NCI-H748 treated with DMSO at 0.1 percent for 48 hours (cell line): Measurements from ENCODE around the gene SART1.

ENCODE experiments used
- DNase-seq: peaks from one replicate; lab custom pipeline; 2025; lab: John Stamatoyannopoulos, UW

The SART1 gene

GRCh38 chr11:65964906-65965305 lies 3.4 kb downstream of the SART1 start:
- no peak for DNase-seq

GRCh38 chr11:65965986-65966762 lies 4.6 kb downstream of the SART1 start:
- DNase-seq = no peak

- DNase-seq = no peak
Measured at GRCh38 chr11:65967329-65967934, 5.9 kb downstream of the SART1 start.

- no peak for DNase-seq
Measured at GRCh38 chr11:65968600-65969482, 7.3 kb downstream of the SART1 start.

GRCh38 chr11:65972116-65972515 lies 10.6 kb downstream of the SART1 start:
- no peak for DNase-seq

GRCh38 chr11:65973439-65974110 lies 12.0 kb downstream of the SART1 start:
- no peak for DNase-seq

- no peak for DNase-seq
Measured at GRCh38 chr11:65975771-65976170, 14.2 kb downstream of the SART1 start.

- no peak for DNase-seq
Measured at GRCh38 chr11:65976216-65977176, 15.0 kb downstream of the SART1 start.

- no peak for DNase-seq
Measured at GRCh38 chr11:65977621-65978390, 16.3 kb downstream of the SART1 start.

GRCh38 chr11:65978391-65979238 lies 17.1 kb downstream of the SART1 start:
- DNase-seq = no peak

GRCh38 chr11:65979261-65979759 lies 17.8 kb downstream of the SART1 start:
- no peak for DNase-seq

- DNase-seq = no peak
Measured at GRCh38 chr11:65981101-65981740, 19.7 kb downstream of the SART1 start.

GRCh38 chr11:65981972-65982823 lies 20.7 kb downstream of the SART1 start:
- DNase-seq = no peak

GRCh38 chr11:65982824-65983588 lies 21.5 kb downstream of the SART1 start:
- no peak for DNase-seq

- no peak for DNase-seq
Measured at GRCh38 chr11:65983589-65983987, 22.1 kb downstream of the SART1 start.

- no peak for DNase-seq
Measured at GRCh38 chr11:65987336-65987735, 25.8 kb downstream of the SART1 start.
